Head of caudate nucleus (tissue), 42 donors: ENCODE data around the gene SLC22A8.

Source experiments
- DNase-seq, 42 donors: peaks; one replicate each; pipeline versions ENCODE4 v3.0.0 to v3.0.0-alpha.2; 2020 to 2021; ENCODE audit warnings: mixed read lengths in 7 of 42
- intact Hi-C: fragments of 100-400 bp; cut with DNase I; formaldehyde crosslinking; loops from one replicate; pipeline ENCODE4 v1.15.0; 2022

SLC22A8 gene

GRCh38 chr11:62996271-62996670, 19.4 kb downstream of the SLC22A8 start:
- DNase-seq, result no peak
- intact Hi-C loops, result no loop called here

- no peak for DNase-seq
- intact Hi-C loops, result no loop called here
Observed at GRCh38 chr11:62994775-62995174, 20.9 kb downstream of the SLC22A8 start.

- DNase-seq, result no peak
Observed at GRCh38 chr11:62988276-62988675, 27.4 kb downstream of the SLC22A8 start.

GRCh38 chr11:62985041-62985750, 30.4 kb downstream of the SLC22A8 start:
- DNase-seq, result peak in 4 of 42 donors; percentile 9 to 31 (median 15)
- intact Hi-C loops, result no loop called here

More at GRCh38 chr11:62988276-62988675, 27.4 kb downstream of the SLC22A8 start:
- intact Hi-C loops, result no loop called here

GRCh38 chr11:62984451-62984991, 31.1 kb downstream of the SLC22A8 start, which contains the start of gene SLC22A6:
Gene SLC22A6 (minus strand): TSS chr11:62984967. CDS start chr11:62984690, 277 bp downstream.
- intact Hi-C loops, result no loop called here
- peak in 15 of 42 donors; percentile 5 to 50 (median 20) for DNase-seq

GRCh38 chr11:62983536-62984199, 32.0 kb downstream of the SLC22A8 start:
- intact Hi-C loops, result no loop called here
- DNase-seq, result no peak

- no peak for DNase-seq
- intact Hi-C loops, result no loop called here
Observed at GRCh38 chr11:62981743-62982142, 33.9 kb downstream of the SLC22A8 start.

GRCh38 chr11:62980133-62980760, 35.4 kb downstream of the SLC22A8 start:
- DNase-seq, result no peak
- intact Hi-C loops, result no loop called here

- no peak for DNase-seq
- intact Hi-C loops, result no loop called here
Observed at GRCh38 chr11:62976109-62976508, 39.5 kb downstream of the SLC22A8 start.

- DNase-seq, result peak in 10 of 42 donors; percentile 7 to 45 (median 18)
- intact Hi-C loops, result no loop called here
Observed at GRCh38 chr11:62974848-62975522, 40.7 kb downstream of the SLC22A8 start.

GRCh38 chr11:62965574-62965973, 50.1 kb downstream of the SLC22A8 start:
- DNase-seq, result no peak
- intact Hi-C loops, result no loop called here

GRCh38 chr11:62962391-62962790, 53.2 kb downstream of the SLC22A8 start:
- intact Hi-C loops, result no loop called here
- DNase-seq, result peak in 1 of 42 donors; percentile 9

- intact Hi-C loops, result no loop called here
- peak in 1 of 42 donors; percentile 3 for DNase-seq
Observed at GRCh38 chr11:62961017-62961570, 54.5 kb downstream of the SLC22A8 start.

GRCh38 chr11:62959422-62959980, 56.1 kb downstream of the SLC22A8 start:
- intact Hi-C loops, result no loop called here

GRCh38 chr11:62958547-62959421, 56.9 kb downstream of the SLC22A8 start:
- no peak for DNase-seq
- intact Hi-C loops, result no loop called here

More at GRCh38 chr11:62959422-62959980, 56.1 kb downstream of the SLC22A8 start:
- DNase-seq, result no peak

GRCh38 chr11:62957147-62957546, 58.5 kb downstream of the SLC22A8 start:
- intact Hi-C loops, result no loop called here
- no peak for DNase-seq

GRCh38 chr11:62954478-62954877, 61.2 kb downstream of the SLC22A8 start:
- peak in 1 of 42 donors; percentile 14 for DNase-seq
- intact Hi-C loops, result no loop called here

- intact Hi-C loops, result no loop called here
- no peak for DNase-seq
Observed at GRCh38 chr11:62953811-62954210, 61.8 kb downstream of the SLC22A8 start.
